ENCODE results near the gene C11orf16. TPM values are rescaled to one million over a fixed set of nuclear protein-coding genes. Genes with fewer than 3 reads are reported as not detected.

C11orf16 gene
- total RNA-seq, 1 experiment from 2014 or later = not detected

DNA sequence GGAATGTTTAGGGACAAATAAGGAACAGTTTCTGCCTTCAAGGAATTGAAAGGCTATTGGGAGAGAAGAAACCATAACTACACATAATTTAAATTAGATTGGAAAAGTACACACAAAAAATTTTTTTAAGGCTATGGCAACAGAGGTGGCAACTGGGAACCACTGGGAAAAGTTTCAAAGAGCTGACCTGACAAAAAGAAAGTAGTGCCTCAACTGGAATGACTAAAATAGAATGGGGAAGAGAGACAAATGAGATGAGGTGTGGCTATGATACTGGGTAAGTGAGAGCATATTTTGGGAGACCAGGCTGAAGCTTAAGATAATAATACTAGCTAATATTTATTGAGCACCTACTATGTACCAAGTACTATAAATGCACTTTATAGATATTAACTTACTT, 24.6 kb downstream of the C11orf16 start:
- Histone ChIP-seq H3K4me3 (replicated peaks in 1 of 2; ENCODE audit: low read depth in 1 of 2, low read length in 2 of 2) (no peak overlapping the region), H3K9me2 (ENCODE audit: insufficient read depth) (no peaks in the 10 kb centered on the region), H3K9ac (ENCODE audit: low read length) (no peak overlapping the region), H4K20me1 (ENCODE audit: insufficient read depth) (no peaks in the 10 kb centered on the region), H3K4me1 (ENCODE audit: control insufficient read depth in 1 of 2, insufficient read depth in 2 of 2, low read length in 2 of 2) (peaks cover 3 to 14% of the 10 kb centered on the region in 2 experiments), H3K27ac (ENCODE audit: low read depth, low read length) (no peak overlapping the region), H3K27me3 (ENCODE audit: insufficient read depth, low read length) (no peaks in the 10 kb centered on the region), H3K36me3 (ENCODE audit: control insufficient read depth in 1 of 2, insufficient read depth in 2 of 2, low read length in 2 of 2) (no peaks in the 10 kb centered on the region), H2AFZ (ENCODE audit: low read depth, low read length, poor library complexity, severe bottlenecking) (no peak overlapping the region), H3K4me2 (ENCODE audit: low read length) (no peak overlapping the region), H3K9me3 (ENCODE audit: control insufficient read depth in 1 of 2, insufficient read depth in 1 of 2, low read depth in 1 of 2, low read length in 2 of 2) (no peaks in the 10 kb centered on the region), H3K79me2 (ENCODE audit: insufficient read depth, low read length) (no peaks in the 10 kb centered on the region)
- DNase-seq (ENCODE audit: low read depth, low spot score) (no peak), ATAC-seq (no peak)
- BruUV-seq (replicated peaks) = no TSS peak
- no peak for TF ChIP-seq EZH2phosphoT487 (IDR thresholded peaks at IDR 0.05; ENCODE audit: borderline replicate concordance)
- TF ChIP-seq YY1 (IDR thresholded peaks at IDR 0.05; ENCODE audit: extremely low read depth, insufficient replicate concordance, low read depth, low read length) = no peak
- TF ChIP-seq POLR2A (IDR thresholded peaks at IDR 0.05; ENCODE audit: borderline replicate concordance, extremely low read depth, insufficient read depth, insufficient read length) = no peak
- intact Hi-C loops (cut with micrococcal nuclease) = no loop called here
- ChIA-PET POLR2A (interaction anchor here (1.0 kb wide), 1 partner anchor 29 kb away, joined by 3 read pairs; no protein-coding TSS in a partner anchor), CTCF (no interaction called here), RAD21 (ENCODE audit: low non-redundant PET in 1 of 2, low total read pairs in 2 of 2, uncharacterized antibody in 2 of 2, unreplicated experiment in 2 of 2) (no interaction called here)

GRCh38 chr11:8907116-8907515, 25.6 kb downstream of the C11orf16 start:
- Histone ChIP-seq H3K4me1 (ENCODE audit: control insufficient read depth in 1 of 2, insufficient read depth in 2 of 2, low read length in 2 of 2) (peaks cover 3 to 10% of the 10 kb centered on the region in 2 experiments), H3K27ac (ENCODE audit: low read depth, low read length) (no peak overlapping the region), H2AFZ (ENCODE audit: low read depth, low read length, poor library complexity, severe bottlenecking) (peak overlapping the region; percentile 47), H3K27me3 (ENCODE audit: insufficient read depth, low read length) (no peaks in the 10 kb centered on the region), H3K4me2 (ENCODE audit: low read length) (no peak overlapping the region), H3K4me3 (replicated peaks in 1 of 2; ENCODE audit: low read depth in 1 of 2, low read length in 2 of 2) (no peak overlapping the region), H3K36me3 (ENCODE audit: control insufficient read depth in 1 of 2, insufficient read depth in 2 of 2, low read length in 2 of 2) (no peaks in the 10 kb centered on the region), H3K9ac (ENCODE audit: low read length) (no peak overlapping the region), H4K20me1 (ENCODE audit: insufficient read depth) (no peaks in the 10 kb centered on the region), H3K9me3 (ENCODE audit: control insufficient read depth in 1 of 2, insufficient read depth in 1 of 2, low read depth in 1 of 2, low read length in 2 of 2) (no peaks in the 10 kb centered on the region), H3K79me2 (ENCODE audit: insufficient read depth, low read length) (no peaks in the 10 kb centered on the region), H3K9me2 (ENCODE audit: insufficient read depth) (no peaks in the 10 kb centered on the region)
- ChIA-PET CTCF (interaction anchor here (1.4 kb wide), 1 partner anchor 93 kb away, joined by 3 read pairs; no protein-coding TSS in a partner anchor), RAD21 (ENCODE audit: low non-redundant PET in 1 of 2, low total read pairs in 2 of 2, uncharacterized antibody in 2 of 2, unreplicated experiment in 2 of 2) (no interaction called here), POLR2A (interaction anchor here (1.0 kb wide), 2 partner anchors 30 to 37 kb away, joined by 3 to 4 read pairs; no protein-coding TSS in a partner anchor)
- DNase-seq (ENCODE audit: low read depth, low spot score) (no peak), ATAC-seq (no peak)
- BruUV-seq (replicated peaks) = no TSS peak
- intact Hi-C loops (cut with micrococcal nuclease) = no loop called here
- TF ChIP-seq EGR1 (IDR thresholded peaks at IDR 0.05; ENCODE audit: low read depth) = no peak
- TF ChIP-seq SIN3A (IDR thresholded peaks at IDR 0.05; ENCODE audit: low read depth) = no peak; the same call in 1 of the 2 replicates
- no peak for TF ChIP-seq CTCF (IDR thresholded peaks at IDR 0.05 in 2 of 3, conservative IDR thresholded peaks at IDR 0.05 in 1 of 3; ENCODE audit: borderline replicate concordance in 1 of 3, insufficient read depth in 1 of 3, low read depth in 2 of 3, low read length in 2 of 3)
- no peak for TF ChIP-seq ELF1 (IDR thresholded peaks at IDR 0.05; ENCODE audit: borderline replicate concordance, low read depth)
- TF ChIP-seq, protein P1, sequence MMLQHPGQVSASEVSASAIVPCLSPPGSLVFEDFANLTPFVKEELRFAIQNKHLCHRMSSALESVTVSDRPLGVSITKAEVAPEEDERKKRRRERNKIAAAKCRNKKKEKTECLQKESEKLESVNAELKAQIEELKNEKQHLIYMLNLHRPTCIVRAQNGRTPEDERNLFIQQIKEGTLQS (IDR thresholded peaks at IDR 0.05) = no peak
- no peak for TF ChIP-seq TCF7L2 (IDR thresholded peaks at IDR 0.05; ENCODE audit: borderline replicate concordance, extremely low read depth, insufficient read depth, insufficient read length)
- no peak for TF ChIP-seq SP1 (IDR thresholded peaks at IDR 0.05; ENCODE audit: low read depth)
- TF ChIP-seq ZFX (IDR thresholded peaks at IDR 0.05) = no peak
- TF ChIP-seq CBX3 (IDR thresholded peaks at IDR 0.05; ENCODE audit: low read depth) = no peak
- no peak for TF ChIP-seq FOSL1 (IDR thresholded peaks at IDR 0.05; ENCODE audit: low read depth)
- TF ChIP-seq EZH2 (IDR thresholded peaks at IDR 0.05) = no peak
- no peak for TF ChIP-seq RAD21 (IDR thresholded peaks at IDR 0.05; ENCODE audit: low read depth)
- no peak for TF ChIP-seq REST (IDR thresholded peaks at IDR 0.05; ENCODE audit: low read depth)
- TF ChIP-seq JUND (IDR thresholded peaks at IDR 0.05) = no peak
- TF ChIP-seq ZNF274 (IDR thresholded peaks at IDR 0.05; ENCODE audit: low read depth, low read length) = no peak
